Activated CD8-positive, alpha-beta T cell treated with anti-CD3 and anti-CD28 coated beads for 36 hours (primary cell): ENCODE measurements around the gene PTPN12. TPM values are rescaled to one million over a fixed set of nuclear protein-coding genes. Genes with fewer than 3 reads are reported as not detected.

Experiments used
- ATAC-seq: fragments of 200-7000 bp; cut with Tn5 transposase; one replicate; pipeline ENCODE4 v1.10.0; 2021; ENCODE audit warnings: mild to moderate bottlenecking, moderate library complexity
- CTCF ChIA-PET: fragments of 350-600 bp; sonication (Branson Sonifier 250); formaldehyde crosslinking; loops from one replicate; lab custom pipeline; 2021; ENCODE audit warnings: antibody characterized with exemption; lab: Charles Lee
- POLR2A ChIA-PET: fragments of 350-600 bp; sonication (Branson Sonifier 250); formaldehyde crosslinking; loops from one replicate; lab custom pipeline; 2021; ENCODE audit warnings: antibody characterized with exemption; lab: Charles Lee
- DNase-seq: peaks from one replicate; pipeline ENCODE4 v3.0.0-alpha.2; 2020
- H3K27ac Mint-ChIP-seq: one replicate; pipeline ENCODE4 v1.8.0; 2021; ENCODE audit warnings: mild to moderate bottlenecking, mixed read lengths
- H3K27me3 Mint-ChIP-seq: one replicate; pipeline ENCODE4 v1.8.0; 2021; ENCODE audit warnings: mixed read lengths
- H3K36me3 Mint-ChIP-seq: one replicate; pipeline ENCODE4 v1.8.0; 2021; ENCODE audit warnings: low read depth, mixed read lengths
- H3K4me1 Mint-ChIP-seq: one replicate; pipeline ENCODE4 v1.8.0; 2021; ENCODE audit warnings: low read depth, mixed read lengths
- H3K4me3 Mint-ChIP-seq: one replicate; pipeline ENCODE4 v1.8.0; 2021; ENCODE audit warnings: mild to moderate bottlenecking, moderate library complexity, mixed read lengths
- H3K9me3 Mint-ChIP-seq: one replicate; pipeline ENCODE4 v1.8.0; 2021; ENCODE audit warnings: mixed read lengths
- intact Hi-C: fragments of 100-400 bp; cut with micrococcal nuclease; formaldehyde crosslinking; loops from one replicate; pipeline ENCODE4 v1.10.0; 2022
- total RNA-seq, 2 experiments: library from RNA; stranded (reverse); gene quantifications; one replicate each; pipeline ENCODE4 v1.2.3, GENCODE V29; 2021
- TF ChIP-seq, protein P1 (sequence below): fragments of 200-600 bp; IDR thresholded peaks from one replicate; pipeline ENCODE4 v1.8.0; 2022; ENCODE audit warnings: antibody characterized with exemption, mild to moderate bottlenecking

The PTPN12 gene
- total RNA-seq, 2 experiments from 2014 or later = 8.1 to 10.0 TPM

DNA sequence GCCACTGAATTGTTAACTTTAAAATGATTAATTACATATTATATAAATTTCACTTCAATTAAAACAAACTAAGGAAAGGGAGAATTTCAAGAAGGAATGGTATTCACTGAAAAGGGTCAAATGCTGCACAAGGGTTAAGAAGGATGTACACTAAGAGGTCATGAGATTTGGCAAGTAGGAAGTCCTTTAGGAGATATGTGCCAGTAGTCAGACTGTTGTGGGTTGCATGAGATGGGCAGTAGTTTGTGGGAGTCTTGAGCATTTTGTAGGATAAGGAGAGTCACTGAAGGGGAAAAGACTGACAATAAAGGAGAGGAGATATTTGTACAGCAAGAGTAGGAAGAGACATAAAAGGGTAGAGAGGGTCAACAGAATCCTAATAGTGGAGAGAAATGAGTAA, 12.4 kb upstream of the PTPN12 start:
- peaks cover 1% of the 10 kb centered on the region for H3K27me3 Mint-ChIP-seq
- H3K36me3 Mint-ChIP-seq = no peaks in the 10 kb centered on the region
- H3K27ac Mint-ChIP-seq = no peak overlapping the region
- TF ChIP-seq, protein P1, sequence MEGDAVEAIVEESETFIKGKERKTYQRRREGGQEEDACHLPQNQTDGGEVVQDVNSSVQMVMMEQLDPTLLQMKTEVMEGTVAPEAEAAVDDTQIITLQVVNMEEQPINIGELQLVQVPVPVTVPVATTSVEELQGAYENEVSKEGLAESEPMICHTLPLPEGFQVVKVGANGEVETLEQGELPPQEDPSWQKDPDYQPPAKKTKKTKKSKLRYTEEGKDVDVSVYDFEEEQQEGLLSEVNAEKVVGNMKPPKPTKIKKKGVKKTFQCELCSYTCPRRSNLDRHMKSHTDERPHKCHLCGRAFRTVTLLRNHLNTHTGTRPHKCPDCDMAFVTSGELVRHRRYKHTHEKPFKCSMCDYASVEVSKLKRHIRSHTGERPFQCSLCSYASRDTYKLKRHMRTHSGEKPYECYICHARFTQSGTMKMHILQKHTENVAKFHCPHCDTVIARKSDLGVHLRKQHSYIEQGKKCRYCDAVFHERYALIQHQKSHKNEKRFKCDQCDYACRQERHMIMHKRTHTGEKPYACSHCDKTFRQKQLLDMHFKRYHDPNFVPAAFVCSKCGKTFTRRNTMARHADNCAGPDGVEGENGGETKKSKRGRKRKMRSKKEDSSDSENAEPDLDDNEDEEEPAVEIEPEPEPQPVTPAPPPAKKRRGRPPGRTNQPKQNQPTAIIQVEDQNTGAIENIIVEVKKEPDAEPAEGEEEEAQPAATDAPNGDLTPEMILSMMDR = no peak
- no peak for DNase-seq
- no peaks in the 10 kb centered on the region for H3K9me3 Mint-ChIP-seq
- H3K4me1 Mint-ChIP-seq = peaks cover 3% of the 10 kb centered on the region
- no peak overlapping the region for H3K4me3 Mint-ChIP-seq
- ATAC-seq = no peak
- ChIA-PET CTCF (interaction anchor here (0.5 kb wide), 1 partner anchor 49 kb away, joined by 3 read pairs; no protein-coding TSS in a partner anchor), POLR2A (no interaction called here)
- intact Hi-C loops = no loop called here

DNA sequence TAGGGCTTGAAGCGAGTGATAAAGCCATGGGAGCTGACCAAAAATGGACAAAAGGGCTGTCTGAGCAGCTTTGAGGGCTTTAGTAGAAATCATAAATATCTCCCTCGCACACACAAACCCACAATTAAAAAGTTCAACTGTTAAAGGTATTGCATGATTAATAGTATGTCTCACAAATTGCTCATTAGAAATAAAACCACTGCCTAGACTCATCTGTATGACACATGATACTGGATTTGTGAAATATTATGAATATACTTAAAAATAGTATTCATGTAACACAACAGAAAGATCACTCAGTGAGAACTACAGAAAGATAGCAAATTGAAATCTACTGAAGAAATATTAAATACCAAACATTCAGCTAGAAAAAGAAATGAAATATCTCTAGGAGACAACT, 11.9 kb upstream of the PTPN12 start:
- Mint-ChIP-seq H3K9me3 (no peaks in the 10 kb centered on the region), H3K4me1 (peaks cover 3% of the 10 kb centered on the region), H3K36me3 (no peaks in the 10 kb centered on the region), H3K27me3 (peaks cover 1% of the 10 kb centered on the region), H3K4me3 (no peak overlapping the region), H3K27ac (no peak overlapping the region)
- no peak for ATAC-seq
- TF ChIP-seq, protein P1 = no peak
- CTCF ChIA-PET = interaction anchor here (0.5 kb wide), 1 partner anchor 50 kb away, joined by 3 read pairs; no protein-coding TSS in a partner anchor
- POLR2A ChIA-PET = no interaction called here
- no peak for DNase-seq
- intact Hi-C loops = no loop called here

- no peak overlapping the region for H3K4me3 Mint-ChIP-seq
- no peak for DNase-seq
- H3K27ac Mint-ChIP-seq = no peak overlapping the region
- no peak for ATAC-seq
- ChIA-PET POLR2A (no interaction called here), CTCF (interaction anchor here (1.0 kb wide), 1 partner anchor 123 kb away, joined by 4 read pairs; no protein-coding TSS in a partner anchor)
- H3K9me3 Mint-ChIP-seq = no peaks in the 10 kb centered on the region
- H3K27me3 Mint-ChIP-seq = peaks cover 1% of the 10 kb centered on the region
- intact Hi-C loops = no loop called here
- peaks cover 8% of the 10 kb centered on the region for H3K4me1 Mint-ChIP-seq
- no peaks in the 10 kb centered on the region for H3K36me3 Mint-ChIP-seq
- TF ChIP-seq, protein P1 = no peak
These were observed 8.7 kb upstream of the PTPN12 start for GRCh38 chr7:77528368-77528767.

DNA sequence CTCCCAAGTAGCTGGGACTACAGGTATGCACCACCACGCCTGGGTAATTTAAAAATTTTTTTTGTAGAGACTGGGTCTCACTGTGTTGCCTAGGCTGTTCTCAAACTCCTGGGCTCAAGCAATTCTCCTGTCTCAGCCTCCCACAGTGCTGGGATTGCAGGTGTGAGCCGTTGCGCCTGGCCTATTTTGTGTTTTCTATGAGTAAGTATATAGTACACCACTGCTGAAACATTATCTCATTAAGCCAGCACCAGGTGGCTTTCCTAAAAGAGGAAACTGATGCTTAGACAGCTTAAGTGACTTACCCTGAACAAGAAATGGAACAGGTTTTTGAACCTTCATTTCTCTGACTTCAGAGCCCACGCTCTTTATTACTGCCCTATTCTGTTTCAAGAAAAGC, 7.8 kb upstream of the PTPN12 start:
- peaks cover 1% of the 10 kb centered on the region for H3K27me3 Mint-ChIP-seq
- ChIA-PET CTCF (interaction anchor here (1.2 kb wide), 1 partner anchor 12 kb away, joined by 4 read pairs; no protein-coding TSS in a partner anchor), POLR2A (no interaction called here)
- no peak overlapping the region for H3K4me3 Mint-ChIP-seq
- TF ChIP-seq, protein P1 = no peak
- peaks cover 8% of the 10 kb centered on the region for H3K4me1 Mint-ChIP-seq
- no peak for DNase-seq
- H3K9me3 Mint-ChIP-seq = no peaks in the 10 kb centered on the region
- ATAC-seq = no peak
- H3K27ac Mint-ChIP-seq = no peak overlapping the region
- intact Hi-C loops = no loop called here
- no peaks in the 10 kb centered on the region for H3K36me3 Mint-ChIP-seq

GRCh38 chr7:77531038-77531437, 6.1 kb upstream of the PTPN12 start:
- peaks cover 10% of the 10 kb centered on the region for H3K4me1 Mint-ChIP-seq
- H3K4me3 Mint-ChIP-seq = no peak overlapping the region
- TF ChIP-seq, protein P1 = no peak
- intact Hi-C loops = no loop called here
- DNase-seq (no peak), ATAC-seq (no peak)
- no peaks in the 10 kb centered on the region for H3K9me3 Mint-ChIP-seq
- H3K27me3 Mint-ChIP-seq = no peaks in the 10 kb centered on the region
- no peak overlapping the region for H3K27ac Mint-ChIP-seq
- CTCF ChIA-PET = no interaction called here
- POLR2A ChIA-PET = no interaction called here
- no peaks in the 10 kb centered on the region for H3K36me3 Mint-ChIP-seq
